Amygdala (tissue), 56 donors: ENCODE data around the gene TEKT2.
A peak's percentile ranks its signal among the peaks of the same experiment; 100 is the strongest.

Source experiments
- DNase-seq, 56 donors: peaks; one replicate each; lab custom pipeline; 2025; lab: John Stamatoyannopoulos, UW

TEKT2 gene, protein sequence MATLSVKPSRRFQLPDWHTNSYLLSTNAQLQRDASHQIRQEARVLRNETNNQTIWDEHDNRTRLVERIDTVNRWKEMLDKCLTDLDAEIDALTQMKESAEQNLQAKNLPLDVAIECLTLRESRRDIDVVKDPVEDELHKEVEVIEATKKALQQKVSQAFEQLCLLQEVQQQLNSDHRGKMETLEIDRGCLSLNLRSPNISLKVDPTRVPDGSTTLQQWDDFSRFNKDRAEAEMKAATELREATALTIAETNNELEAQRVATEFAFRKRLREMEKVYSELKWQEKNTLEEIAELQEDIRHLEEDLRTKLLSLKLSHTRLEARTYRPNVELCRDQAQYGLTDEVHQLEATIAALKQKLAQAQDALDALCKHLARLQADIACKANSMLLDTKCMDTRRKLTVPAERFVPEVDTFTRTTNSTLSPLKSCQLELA

DNA sequence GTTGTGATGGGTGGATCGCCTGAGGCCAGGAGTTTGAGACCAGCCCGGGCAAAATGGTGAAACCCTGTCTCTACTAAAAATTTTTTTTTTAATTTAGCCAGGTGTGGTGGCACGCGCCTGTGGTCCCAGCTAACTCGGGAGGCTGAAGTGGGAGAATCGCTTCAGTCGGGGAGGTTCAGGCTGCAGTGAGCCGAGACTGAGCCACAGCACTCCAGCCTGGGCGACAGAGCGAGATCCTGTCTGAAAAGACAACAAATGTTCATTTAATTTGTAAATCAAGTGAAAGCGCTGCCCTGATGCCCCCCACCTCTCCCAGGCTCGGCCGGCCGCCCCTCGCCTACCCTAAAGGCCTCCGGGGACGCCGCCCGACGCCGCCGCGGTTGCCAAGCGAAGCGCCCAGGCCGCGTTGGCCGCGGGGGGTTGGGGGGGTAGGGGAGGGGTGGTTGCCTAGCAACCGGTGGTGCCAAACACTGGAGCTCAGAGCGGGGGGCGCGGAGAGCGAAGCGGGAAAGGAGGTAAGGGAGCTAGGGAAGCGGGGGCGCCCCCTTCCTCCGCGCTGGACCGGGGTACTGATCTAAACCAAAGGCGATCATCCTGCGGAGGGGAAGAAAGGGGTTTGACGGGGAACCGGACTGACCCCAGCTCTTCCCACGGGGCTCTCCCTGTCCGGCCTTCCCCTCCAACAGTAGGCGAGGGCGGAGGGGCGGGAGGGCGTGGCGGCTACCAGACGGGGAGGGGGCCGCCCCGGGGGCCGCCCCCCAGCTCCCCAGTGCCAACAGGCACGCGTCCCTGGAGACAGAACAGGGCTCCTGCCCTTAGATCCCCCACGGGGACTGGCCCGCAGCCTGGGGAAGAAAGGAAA is at the start of gene TEKT2:
TEKT2 (plus strand) TSS at position 460 of the 862 bp plus-strand sequence. CDS start 828 bp downstream, outside the sequence.
- DNase-seq = peak in 42 of 56 donors; percentile 22 to 80 (median 48)

GRCh38 chr1:36034692-36035091 is 49.2 kb upstream of the TEKT2 start:
- no peak for DNase-seq

- DNase-seq = no peak
Observed at GRCh38 chr1:36035154-36035553, 48.7 kb upstream of the TEKT2 start.

DNA sequence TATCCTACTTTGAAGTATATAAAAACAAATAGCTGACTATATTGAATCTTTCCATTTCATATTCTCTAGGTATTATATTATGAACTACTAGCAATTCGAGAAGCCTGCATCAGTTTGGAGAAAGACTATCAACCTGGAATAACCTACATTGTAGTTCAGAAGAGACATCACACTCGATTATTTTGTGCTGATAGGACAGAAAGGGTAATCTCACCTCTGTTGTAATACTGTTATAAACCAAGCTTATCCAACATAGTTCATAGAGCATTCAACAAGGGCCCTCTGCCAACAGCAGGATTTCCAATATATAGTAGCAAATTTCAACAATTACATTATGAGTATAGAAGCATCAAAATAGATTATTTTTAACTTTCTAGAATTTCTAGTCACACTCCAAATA is 43.7 kb upstream of the TEKT2 start:
- no peak for DNase-seq

DNA sequence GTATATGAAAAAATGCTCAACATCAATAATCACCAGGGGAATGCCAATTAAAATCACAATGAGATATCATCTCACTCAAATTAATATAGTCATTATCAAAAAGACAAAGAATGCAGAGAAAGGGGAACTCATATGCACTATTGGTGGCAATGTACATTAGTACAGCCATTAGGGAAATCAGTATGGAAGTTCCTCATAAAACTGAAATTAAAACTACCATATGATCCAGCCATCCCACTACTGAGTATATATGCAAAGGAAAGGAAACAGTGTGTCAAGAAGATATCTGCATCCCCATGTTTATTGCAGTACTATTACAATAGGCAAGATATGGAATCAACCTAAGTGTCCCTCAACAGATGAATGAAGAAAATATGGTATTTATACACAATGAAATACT is 32.1 kb upstream of the TEKT2 start:
- no peak for DNase-seq

GRCh38 chr1:36053978-36054377 is 29.9 kb upstream of the TEKT2 start:
- no peak for DNase-seq

DNA sequence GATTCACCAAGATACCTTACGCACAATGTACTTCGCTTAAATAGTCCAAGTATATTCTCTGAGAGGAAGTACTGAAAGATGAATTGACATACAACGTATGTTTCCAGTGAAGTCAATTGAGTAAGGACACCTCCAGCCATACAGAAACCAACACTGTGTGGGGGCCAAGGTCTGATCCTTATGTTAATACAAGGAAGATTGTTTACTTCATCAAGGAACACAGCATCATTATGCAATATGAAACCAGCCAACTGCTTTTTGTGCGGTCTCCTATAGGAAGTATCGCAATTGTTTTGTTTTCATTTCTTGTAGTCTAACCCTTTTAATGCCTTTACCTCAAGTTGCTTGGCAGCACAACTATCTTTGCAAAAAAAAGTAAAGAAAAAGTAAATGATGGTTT is 28.2 kb upstream of the TEKT2 start:
- DNase-seq = no peak

DNA sequence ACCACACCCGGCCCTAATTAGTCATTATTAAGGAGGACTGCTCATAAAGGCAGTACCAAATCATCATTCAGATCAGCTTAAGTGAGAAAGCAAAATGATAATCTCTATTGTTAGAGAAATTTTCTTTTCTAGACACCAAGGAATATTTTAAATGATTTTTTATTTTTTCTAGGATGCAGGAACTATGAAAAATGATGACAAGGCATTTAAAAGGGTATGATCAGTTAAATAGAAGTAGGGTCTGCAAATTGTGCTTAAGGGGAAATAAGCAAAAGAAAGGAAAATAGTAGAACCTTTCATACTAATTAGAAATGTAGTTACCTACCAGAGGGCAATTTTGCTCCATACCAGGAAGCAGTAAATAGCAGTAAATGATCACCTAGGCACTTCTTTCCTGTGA is 21.6 kb upstream of the TEKT2 start:
- no peak for DNase-seq

DNA sequence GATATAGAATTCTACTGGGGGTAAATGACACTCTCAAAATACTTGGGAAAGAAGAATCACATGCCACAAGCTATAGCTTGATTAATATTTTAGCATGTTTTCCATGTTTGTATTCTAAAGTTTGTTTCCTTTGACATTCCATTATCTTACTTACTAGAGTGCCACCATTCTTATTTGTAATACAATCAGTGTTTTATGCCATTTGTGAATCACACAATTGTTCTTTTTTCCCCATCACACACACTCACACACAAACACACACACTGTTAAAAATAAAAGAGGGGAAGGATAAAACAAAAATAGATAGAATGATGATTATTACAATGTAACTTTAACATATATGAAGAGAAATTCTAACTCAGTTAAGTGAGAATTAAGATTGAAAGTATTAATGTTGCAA is 16.0 kb upstream of the TEKT2 start:
- peak in 1 of 56 donors; percentile 33 for DNase-seq

DNA sequence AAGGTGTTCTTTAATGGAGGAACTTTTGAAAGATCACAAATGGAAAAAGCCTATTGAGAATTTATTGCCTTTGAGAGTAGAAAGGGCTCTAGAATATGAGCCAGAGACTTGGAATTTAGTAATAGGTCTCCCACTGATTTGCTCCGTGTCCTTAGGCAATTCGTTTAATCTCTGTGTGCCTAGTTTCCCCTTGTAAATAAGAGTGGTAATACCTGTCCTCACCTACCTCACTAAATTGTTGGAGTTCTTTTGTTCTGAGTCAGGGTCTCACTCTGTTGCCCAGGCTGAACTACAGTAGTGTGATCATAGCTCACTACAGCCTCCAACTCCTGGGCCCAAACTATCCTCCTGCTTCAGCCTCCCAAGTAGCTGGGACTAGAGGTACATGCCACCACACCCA is 15.0 kb upstream of the TEKT2 start:
- no peak for DNase-seq

GRCh38 chr1:36070349-36070748 is 13.5 kb upstream of the TEKT2 start:
- no peak for DNase-seq

GRCh38 chr1:36076979-36077573 is 6.8 kb upstream of the TEKT2 start:
- DNase-seq = no peak

DNA sequence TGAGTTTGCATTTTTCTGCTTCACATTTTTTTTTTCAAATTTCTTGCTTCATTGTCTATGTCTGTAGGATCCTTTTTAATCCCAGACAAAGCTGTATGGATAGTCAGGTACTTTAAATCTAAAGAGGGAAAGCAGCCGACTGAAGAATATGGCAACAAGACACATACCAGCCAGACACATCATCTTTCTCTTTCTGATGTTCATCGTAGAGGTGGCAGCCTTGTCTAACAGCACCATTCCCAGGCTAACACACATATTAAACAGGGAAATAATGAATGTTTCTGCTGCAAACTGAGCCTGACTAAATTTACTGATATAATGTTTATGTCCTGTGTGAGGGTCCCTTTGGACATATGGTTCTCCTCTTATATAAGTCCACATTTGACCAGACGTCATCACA is 3.7 kb upstream of the TEKT2 start:
- no peak for DNase-seq

GRCh38 chr1:36080801-36081200 is 3.1 kb upstream of the TEKT2 start:
- no peak for DNase-seq

GRCh38 chr1:36081926-36082485 is 1.9 kb upstream of the TEKT2 start:
- no peak for DNase-seq

- no peak for DNase-seq
Observed at GRCh38 chr1:36083219-36083618, 675 bp upstream of the TEKT2 start.

GRCh38 chr1:36084497-36085115 is 712 bp downstream of the TEKT2 start:
- peak in 2 of 56 donors; percentile 21 to 43 for DNase-seq

DNA sequence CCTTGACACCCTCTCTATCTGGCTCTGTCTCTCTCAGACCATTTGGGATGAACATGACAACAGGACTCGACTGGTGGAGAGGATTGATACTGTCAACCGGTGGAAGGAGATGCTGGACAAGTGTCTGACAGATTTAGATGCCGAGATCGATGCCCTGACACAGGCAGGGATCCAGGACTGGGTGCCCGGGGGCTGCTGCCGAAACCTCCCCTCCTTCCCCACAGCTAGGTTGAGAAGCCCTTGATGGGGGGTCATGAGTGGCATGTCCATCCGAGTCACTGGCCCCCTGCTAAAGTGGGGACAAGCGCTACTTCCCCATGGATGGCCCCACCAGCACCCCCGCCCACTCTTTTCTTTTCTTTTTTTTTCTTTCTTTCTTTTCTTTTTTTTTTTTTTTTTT is 1.2 kb downstream of the TEKT2 start:
- DNase-seq = no peak

GRCh38 chr1:36085686-36086526 is 2.0 kb downstream of the TEKT2 start:
- DNase-seq = no peak
